GM12865 (cell line): Measurements from ENCODE around the gene SPTBN2.

Source experiments
- DNase-seq: peaks from one replicate; pipeline ENCODE4 v3.0.0; 2010; ENCODE audit warnings: low read depth
- H3K4me3 ChIP-seq: 2 replicates; pipeline ENCODE4 v1.5.1; 2011; ENCODE audit warnings: mild to moderate bottlenecking, low read depth, low read length, control low read depth
- CTCF ChIP-seq: IDR thresholded peaks from 2 replicates; pipeline ENCODE4 v1.5.1; 2011; ENCODE audit warnings: low read length, control low read depth, low read depth, inconsistent platforms; ENCODE audit not compliant: insufficient read depth; ENCODE audit errors: missing control alignments

SPTBN2 gene

GRCh38 chr11:66691311-66691980 lies 37.6 kb downstream of the SPTBN2 start:
- TF ChIP-seq CTCF, result no peak
- no peak overlapping the region for H3K4me3 ChIP-seq
- DNase-seq, result no peak

- TF ChIP-seq CTCF, result no peak
- H3K4me3 ChIP-seq, result no peak overlapping the region
- no peak for DNase-seq
Measured at GRCh38 chr11:66689661-66690590, 39.1 kb downstream of the SPTBN2 start.

GRCh38 chr11:66688561-66689534 lies 40.2 kb downstream of the SPTBN2 start:
- no peak for DNase-seq
- H3K4me3 ChIP-seq, result no peak overlapping the region
- no peak for TF ChIP-seq CTCF

GRCh38 chr11:66687831-66688281 lies 41.2 kb downstream of the SPTBN2 start:
- no peak for TF ChIP-seq CTCF
- DNase-seq, result no peak
- no peak overlapping the region for H3K4me3 ChIP-seq

GRCh38 chr11:66686801-66687750 lies 41.9 kb downstream of the SPTBN2 start:
- H3K4me3 ChIP-seq, result no peak overlapping the region
- TF ChIP-seq CTCF, result no peak
- no peak for DNase-seq
